Keratinocyte (primary cell): Measurements from ENCODE around the gene SNAP29. TPM values are rescaled to one million over a fixed set of nuclear protein-coding genes. Genes with fewer than 3 reads are reported as not detected.
"Not testable (repeated sequence)": the region's sequence is repeated elsewhere in the genome, so short reads cannot be mapped to it uniquely, and the experiment has no call there.

ENCODE experiments used
- DNase-seq: peaks from one replicate; pipeline ENCODE4 v3.0.0-alpha.2; 2011; ENCODE audit warnings: low read depth, missing footprints, low spot score
- FAIRE-seq: peaks from 2 replicates; lab custom pipeline; 2011; peaks lifted over from hg19 to GRCh38; lab: Jason Lieb, UNC
- H2AFZ ChIP-seq: 2 replicates; pipeline ENCODE4 v1.6.0; 2012; ENCODE audit warnings: low read length, control low read depth, inconsistent platforms; ENCODE audit not compliant: control insufficient read depth
- H3K27ac ChIP-seq: 2 replicates; pipeline ENCODE4 v1.5.1; 2011; ENCODE audit warnings: low read length; ENCODE audit not compliant: control insufficient read depth, insufficient read depth
- H3K27me3 ChIP-seq: 3 replicates; pipeline ENCODE4 v1.6.0; 2011; ENCODE audit warnings: low read length; ENCODE audit not compliant: control insufficient read depth, insufficient read depth; ENCODE audit errors: extremely low read depth
- H3K36me3 ChIP-seq, 2 experiments: 2 replicates in 1 of 2; 3 replicates in 1 of 2; pipeline ENCODE4 v1.5.1; 2011; ENCODE audit warnings: low read length in 2 of 2, mild to moderate bottlenecking in 1 of 2; ENCODE audit not compliant: control insufficient read depth in 2 of 2, insufficient read depth in 2 of 2; ENCODE audit errors: extremely low read depth in 1 of 2
- H3K4me1 ChIP-seq: 3 replicates; pipeline ENCODE4 v1.5.1; 2011; ENCODE audit warnings: low read length; ENCODE audit not compliant: control insufficient read depth, insufficient read depth; ENCODE audit errors: extremely low read depth
- H3K4me2 ChIP-seq: 3 replicates; pipeline ENCODE4 v1.6.0; 2011; ENCODE audit warnings: low read depth, low read length; ENCODE audit not compliant: control insufficient read depth, insufficient read depth; ENCODE audit errors: extremely low read depth
- H3K4me3 ChIP-seq, 3 experiments: fragments of 200-600 bp in 1 of 3; sonication (generic) in 1 of 3; 2 replicates in 2 of 3; 3 replicates in 1 of 3; pipeline ENCODE4 v1.5.1; 2011 to 2016; ENCODE audit warnings: low read length in 3 of 3, mild to moderate bottlenecking in 3 of 3, control low read depth in 2 of 3, inconsistent platforms in 1 of 3, low read depth in 1 of 3, mixed read lengths in 1 of 3, mixed run types in 1 of 3, moderate library complexity in 1 of 3; ENCODE audit not compliant: control insufficient read depth in 2 of 3, insufficient read depth in 2 of 3; ENCODE audit errors: extremely low read depth in 1 of 3
- H3K79me2 ChIP-seq: 2 replicates; pipeline ENCODE4 v1.6.0; 2012; ENCODE audit warnings: low read length; ENCODE audit not compliant: control insufficient read depth, insufficient read depth
- H3K9ac ChIP-seq: 3 replicates; pipeline ENCODE4 v1.6.0; 2011; ENCODE audit warnings: low read length; ENCODE audit not compliant: control insufficient read depth, insufficient read depth; ENCODE audit errors: extremely low read depth
- H3K9me1 ChIP-seq: 3 replicates; pipeline ENCODE4 v1.6.0; 2011; ENCODE audit warnings: low read length; ENCODE audit not compliant: control insufficient read depth, insufficient read depth; ENCODE audit errors: extremely low read depth
- H3K9me3 ChIP-seq: 2 replicates; pipeline ENCODE4 v1.5.1; 2012; ENCODE audit warnings: low read depth, low read length; ENCODE audit not compliant: control insufficient read depth
- H4K20me1 ChIP-seq: 3 replicates; pipeline ENCODE4 v1.6.0; 2011; ENCODE audit warnings: low read length; ENCODE audit not compliant: control insufficient read depth, insufficient read depth; ENCODE audit errors: extremely low read depth
- CTCF ChIP-seq, 3 experiments: IDR thresholded peaks in 1 of 3; conservative IDR thresholded peaks in 1 of 3; optimal IDR thresholded peaks in 1 of 3; 2 replicates in 2 of 3; 3 replicates in 1 of 3; pipeline versions ENCODE3 to v1.5.1; 2011; ENCODE audit warnings: low read length in 3 of 3, mild to moderate bottlenecking in 3 of 3, moderate library complexity in 2 of 3, control low read depth in 1 of 3, inconsistent platforms in 1 of 3; ENCODE audit not compliant: insufficient read depth in 2 of 3; ENCODE audit errors: extremely low read depth in 1 of 3
- EZH2 ChIP-seq: IDR thresholded peaks from one replicate; pipeline ENCODE4 v1.6.1; 2012; ENCODE audit warnings: inconsistent platforms, mild to moderate bottlenecking, low read length, moderate library complexity
- dilution Hi-C: fragments of 300-500 bp; cut with MboI; formaldehyde crosslinking; loops from one replicate; pipeline ENCODE4 v1.7.0; 2020; ENCODE audit warnings: low sequenced_read_pairs; ENCODE audit not compliant: extremely low pct_ligation_motif_present
- polyA plus RNA-seq, 5 experiments: library from polyadenylated mRNA; depleted of rRNA in 3 of 5; stranded (reverse) in 3 of 5; stranded (forward) in 1 of 5; unstranded in 1 of 5; fragments of >200 nt; gene quantifications; 1 replicate in 1 of 5; 2 replicates in 3 of 5; 3 replicates in 1 of 5; pipeline versions ENCODE4 v1.2.1 to v1.2.3, GENCODE V29; 2011 to 2012; ENCODE audit warnings: missing spikeins in 2 of 5, low read depth in 1 of 5, low replicate concordance in 1 of 5

Gene SNAP29
- polyA plus RNA-seq, 1 donor (not counting 4 experiments of a cell fraction or from before 2014, with no cell fraction given) = 36.5 TPM

- Histone ChIP-seq H3K9ac (no peak overlapping the region), H3K4me1 (peaks cover 6% of the 10 kb centered on the region), H3K9me3 (no peaks in the 10 kb centered on the region), H3K27me3 (no peaks in the 10 kb centered on the region), H3K27ac (no peak overlapping the region), H3K36me3 (peaks cover 2 to 21% of the 10 kb centered on the region in 2 experiments), H2AFZ (no peak overlapping the region), H3K79me2 (no peaks in the 10 kb centered on the region), H3K4me2 (no peak overlapping the region), H3K9me1 (no peaks in the 10 kb centered on the region), H3K4me3 (no peak overlapping the region), H4K20me1 (no peaks in the 10 kb centered on the region)
- dilution Hi-C loops = no loop called here
- TF ChIP-seq EZH2 (no peak), CTCF (optimal IDR thresholded peaks at IDR 0.05 in 1 of 3, IDR thresholded peaks at IDR 0.05 in 1 of 3, conservative IDR thresholded peaks at IDR 0.05 in 1 of 3; ENCODE audit: extremely low read depth in 1 of 3, insufficient read depth in 2 of 3, low read length in 3 of 3) (no peak)
- no peak for FAIRE-seq
- DNase-seq = no peak
Measured at GRCh38 chr22:20890975-20891374, 32.2 kb downstream of the SNAP29 start.

- H4K20me1 ChIP-seq, FAIRE-seq, dilution Hi-C loops, H2AFZ ChIP-seq, H3K36me3 ChIP-seq, H3K27ac ChIP-seq, H3K27me3 ChIP-seq, H3K9me3 ChIP-seq, DNase-seq, H3K9me1 ChIP-seq, H3K9ac ChIP-seq, H3K4me3 ChIP-seq, H3K4me2 ChIP-seq, H3K4me1 ChIP-seq, H3K79me2 ChIP-seq: not testable (repeated sequence)
Measured at GRCh38 chr22:20897737-20898136, 38.9 kb downstream of the SNAP29 start.

DNA sequence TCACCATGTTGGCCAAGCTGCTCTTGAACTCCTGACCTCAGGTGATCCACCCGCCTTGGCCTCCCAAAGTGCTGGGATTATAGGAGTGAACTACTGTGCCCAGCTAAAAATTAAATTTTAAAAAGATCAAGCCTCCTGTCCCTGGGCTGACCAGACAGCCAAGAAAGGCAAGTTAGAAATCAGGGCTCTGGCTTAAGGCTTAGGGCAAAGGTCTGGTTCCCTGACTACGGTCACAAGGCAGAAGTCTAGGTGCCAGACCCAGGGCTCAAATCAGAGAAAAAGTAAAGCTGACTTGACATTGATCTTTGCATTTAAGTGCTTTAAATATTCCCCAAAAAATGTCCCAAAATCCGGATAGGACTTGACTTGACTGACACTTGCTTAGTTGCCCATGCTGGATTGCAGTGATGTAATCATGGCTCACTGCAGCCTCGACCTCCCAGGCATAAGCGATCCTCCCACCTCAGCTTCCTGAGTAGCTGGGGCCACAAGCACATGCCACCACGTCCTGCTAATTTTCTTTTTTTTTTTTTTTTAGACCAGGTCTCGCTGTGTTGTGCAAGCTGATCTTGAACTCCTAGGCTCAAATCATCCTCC lies 41.1 kb downstream of the SNAP29 start:
- Histone ChIP-seq H3K79me2 (no peaks in the 10 kb centered on the region), H3K9me3 (no peaks in the 10 kb centered on the region)

More for the DNA sequence above, 41.1 kb downstream of the SNAP29 start:
- Histone ChIP-seq H3K4me2 (no peak overlapping the region), H3K27ac (no peak overlapping the region), H3K36me3 (no peaks in the 10 kb centered on the region), H3K27me3 (no peaks in the 10 kb centered on the region), H3K9me1 (no peaks in the 10 kb centered on the region), H4K20me1 (no peaks in the 10 kb centered on the region), H3K4me3 (no peak overlapping the region), H2AFZ (no peak overlapping the region), H3K4me1 (peaks cover 12% of the 10 kb centered on the region), H3K9ac (no peak overlapping the region)
- TF ChIP-seq EZH2 (no peak), CTCF (optimal IDR thresholded peaks at IDR 0.05 in 1 of 3, IDR thresholded peaks at IDR 0.05 in 1 of 3, conservative IDR thresholded peaks at IDR 0.05 in 1 of 3; ENCODE audit: extremely low read depth in 1 of 3, insufficient read depth in 2 of 3, low read length in 3 of 3) (no peak)
- FAIRE-seq (no peak), DNase-seq (no peak)
- dilution Hi-C loops = no loop called here
